GM12801 (cell line): ENCODE results near the gene GOLGA8A.

Experiments
- TF ChIP-seq, protein P1 (sequence below): IDR thresholded peaks from one replicate; pipeline ENCODE4 v1.5.1; 2011; ENCODE audit warnings: control low read depth; ENCODE audit not compliant: insufficient read length; ENCODE audit errors: extremely low read depth

The GOLGA8A gene

DNA sequence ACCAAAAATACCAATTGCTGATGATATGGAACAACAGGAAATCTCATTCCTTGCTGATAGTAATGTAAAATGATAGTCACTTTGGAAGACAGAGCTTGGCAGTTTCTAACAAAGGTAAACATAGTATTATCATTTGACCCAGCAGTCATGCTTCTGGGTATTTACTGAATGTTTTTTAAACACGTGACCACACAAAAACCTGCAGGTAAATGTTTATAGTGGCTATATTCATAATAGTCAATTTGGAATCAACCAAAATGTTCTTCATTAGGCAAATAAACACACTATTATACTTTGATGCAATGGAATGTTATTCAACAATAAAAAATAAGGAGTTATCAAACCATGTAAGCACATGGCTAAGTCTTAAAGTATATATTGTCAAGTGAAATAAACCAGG, 24.1 kb upstream of the GOLGA8A start:
- TF ChIP-seq, protein P1, sequence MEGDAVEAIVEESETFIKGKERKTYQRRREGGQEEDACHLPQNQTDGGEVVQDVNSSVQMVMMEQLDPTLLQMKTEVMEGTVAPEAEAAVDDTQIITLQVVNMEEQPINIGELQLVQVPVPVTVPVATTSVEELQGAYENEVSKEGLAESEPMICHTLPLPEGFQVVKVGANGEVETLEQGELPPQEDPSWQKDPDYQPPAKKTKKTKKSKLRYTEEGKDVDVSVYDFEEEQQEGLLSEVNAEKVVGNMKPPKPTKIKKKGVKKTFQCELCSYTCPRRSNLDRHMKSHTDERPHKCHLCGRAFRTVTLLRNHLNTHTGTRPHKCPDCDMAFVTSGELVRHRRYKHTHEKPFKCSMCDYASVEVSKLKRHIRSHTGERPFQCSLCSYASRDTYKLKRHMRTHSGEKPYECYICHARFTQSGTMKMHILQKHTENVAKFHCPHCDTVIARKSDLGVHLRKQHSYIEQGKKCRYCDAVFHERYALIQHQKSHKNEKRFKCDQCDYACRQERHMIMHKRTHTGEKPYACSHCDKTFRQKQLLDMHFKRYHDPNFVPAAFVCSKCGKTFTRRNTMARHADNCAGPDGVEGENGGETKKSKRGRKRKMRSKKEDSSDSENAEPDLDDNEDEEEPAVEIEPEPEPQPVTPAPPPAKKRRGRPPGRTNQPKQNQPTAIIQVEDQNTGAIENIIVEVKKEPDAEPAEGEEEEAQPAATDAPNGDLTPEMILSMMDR: no peak

DNA sequence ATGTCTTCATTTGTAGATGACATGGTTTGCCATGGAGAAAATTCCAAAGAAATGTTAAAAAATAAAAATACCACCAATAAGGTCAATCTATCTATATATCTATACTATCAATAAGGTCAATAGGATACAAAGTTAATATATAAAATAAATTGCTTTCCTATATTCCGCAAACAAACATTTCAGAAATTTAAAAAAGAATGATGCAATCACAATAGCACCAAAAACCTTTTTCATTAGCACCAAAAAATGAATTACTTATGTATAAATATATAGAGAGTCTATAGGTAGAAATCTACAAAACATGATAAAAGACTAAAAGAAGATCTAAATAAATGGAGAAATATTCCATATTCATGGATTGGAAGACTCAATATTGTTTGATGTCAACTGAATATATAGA, 22.8 kb upstream of the GOLGA8A start:
- TF ChIP-seq, protein P1: no peak

DNA sequence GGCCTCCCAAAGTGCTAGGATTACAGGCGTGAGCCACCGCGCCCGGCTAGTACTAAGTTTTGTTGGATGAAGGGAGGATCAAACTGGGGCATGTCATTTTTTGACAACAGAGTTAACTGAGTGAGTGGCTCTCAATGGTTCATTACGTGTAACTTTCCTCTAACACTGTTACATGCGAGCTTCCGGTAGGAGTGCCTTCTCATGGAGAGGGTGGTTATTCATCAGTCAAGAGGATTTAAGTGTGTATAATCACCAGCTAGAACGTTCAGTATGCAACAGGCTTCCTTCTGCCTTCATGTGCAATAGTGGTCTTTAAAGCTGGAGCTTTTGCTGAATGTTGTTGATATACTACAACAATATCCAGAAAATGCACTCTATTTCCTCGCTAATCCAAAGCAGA, 19.1 kb upstream of the GOLGA8A start:
- TF ChIP-seq, protein P1: no peak

- TF ChIP-seq, protein P1: no peak
Observed at GRCh38 chr15:34442891-34443290, 5.3 kb upstream of the GOLGA8A start.

- TF ChIP-seq, protein P1: no peak
Observed at GRCh38 chr15:34439878-34440277, 2.3 kb upstream of the GOLGA8A start.

DNA sequence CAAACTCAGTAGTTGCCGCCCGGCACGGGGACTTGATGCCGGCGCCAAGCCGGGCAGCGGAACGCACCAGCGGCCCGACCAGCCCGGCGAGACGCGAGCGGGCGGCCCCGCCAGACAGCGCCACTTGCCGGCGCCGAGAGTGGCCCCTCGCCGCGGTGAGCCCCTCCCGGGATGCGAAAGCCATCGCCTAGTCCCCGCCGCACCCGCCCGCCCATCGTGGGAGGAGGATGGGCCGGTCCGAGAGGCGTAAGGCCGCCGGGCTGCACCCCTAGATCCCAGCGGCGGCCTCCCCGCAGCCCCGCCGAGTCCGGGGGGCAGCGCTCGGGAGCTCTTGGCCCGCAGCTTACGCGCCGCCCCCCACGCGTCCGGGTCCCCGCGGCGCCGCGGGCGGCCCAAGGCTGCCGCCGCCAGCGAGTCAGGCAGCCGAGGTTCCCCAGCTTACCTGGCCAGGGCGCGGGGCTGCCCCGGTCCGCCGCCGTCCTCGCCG, 609 bp downstream of the GOLGA8A start:
- TF ChIP-seq, protein P1: no peak

GRCh38 chr15:34436126-34436955, 1.3 kb downstream of the GOLGA8A start:
- TF ChIP-seq, protein P1: no peak
